HG02938 (cell line): ENCODE measurements around the gene BRD9.

Experiments used
- ATAC-seq: cut with Tn5 transposase; IDR thresholded peaks from one replicate; pipeline ENCODE4 v1.9.1; 2021; ENCODE audit warnings: mild to moderate bottlenecking, moderate library complexity; ENCODE audit not compliant: unreplicated experiment

Gene BRD9

DNA sequence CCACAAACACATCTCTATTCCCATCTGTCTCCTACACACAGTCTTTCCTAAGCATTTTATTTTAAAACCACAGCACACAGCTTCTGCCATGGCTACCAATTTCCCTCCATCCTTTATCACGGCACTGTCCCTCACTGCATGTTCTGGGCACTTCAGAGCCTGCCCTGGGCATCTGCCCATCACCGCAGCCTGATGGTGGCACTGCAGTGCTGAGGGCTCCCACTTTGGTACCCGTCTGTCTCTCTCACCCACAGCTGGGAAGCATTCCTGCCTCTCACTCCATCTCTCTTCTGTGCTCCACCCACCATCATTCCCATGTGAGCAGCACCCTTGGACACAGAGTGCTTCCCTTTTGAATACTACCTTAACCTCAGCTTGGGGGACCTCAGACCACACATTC, 73.5 kb downstream of the BRD9 start:
- ATAC-seq, result no peak

- no peak for ATAC-seq
Observed at GRCh38 chr5:816176-816575, 76.4 kb downstream of the BRD9 start.

DNA sequence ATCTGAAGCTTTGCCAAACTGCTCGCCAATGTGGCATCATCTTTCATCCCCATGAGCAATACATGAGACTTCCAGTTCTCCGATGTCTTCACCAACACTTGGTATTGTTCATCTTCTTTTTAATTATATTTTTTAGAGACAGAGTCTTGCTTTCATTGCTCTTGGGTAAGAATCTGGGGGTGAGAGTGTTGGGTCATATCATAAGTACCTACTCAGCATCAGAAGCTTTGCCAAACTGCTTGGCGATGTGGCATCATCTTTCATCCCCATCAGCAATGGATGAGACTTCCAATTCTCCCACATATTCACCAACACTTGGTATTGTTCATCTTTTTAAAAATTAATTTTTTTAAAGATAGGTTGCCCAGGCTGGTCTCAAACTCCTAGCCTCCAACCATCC, 77.2 kb downstream of the BRD9 start:
- ATAC-seq, result no peak
